Measurements from ENCODE around the gene ZNF304. TPM values are rescaled to one million over a fixed set of nuclear protein-coding genes. Genes with fewer than 3 reads are reported as not detected.

Gene ZNF304
- total and polyA plus RNA-seq, 9 of the 15 experiments (the other 6 are each of a cell fraction or from before 2014, with no cell fraction given), result 0.82 to 5.5 (median 3.6) TPM

GRCh38 chr19:57350877-57351805, at the start of gene ZNF304 (continued):
- TF ChIP-seq RERE (CRISPR knock-in tag; IDR thresholded peaks at IDR 0.05; ENCODE audit: borderline replicate concordance), result no peak
- TF ChIP-seq HMBOX1 (IDR thresholded peaks at IDR 0.05), result no peak
- TF ChIP-seq HBP1 (CRISPR knock-in tag; IDR thresholded peaks at IDR 0.05), result no peak
- no peak for TF ChIP-seq SP2 (IDR thresholded peaks at IDR 0.05; ENCODE audit: extremely low read depth, low read depth, low read length, poor library complexity, severe bottlenecking)
- no peak for TF ChIP-seq NFATC3 (IDR thresholded peaks at IDR 0.05)
- TF ChIP-seq JUNB (CRISPR knock-in tag; conservative IDR thresholded peaks at IDR 0.05), result no peak
- TF ChIP-seq JUN (IDR thresholded peaks at IDR 0.05; ENCODE audit: borderline replicate concordance, low read depth, low read length), result no peak
- TF ChIP-seq JUN (CRISPR knock-in tag; IDR thresholded peaks at IDR 0.05; ENCODE audit: borderline replicate concordance), result no peak
- no peak for TF ChIP-seq ZNF717 (CRISPR knock-in tag; IDR thresholded peaks at IDR 0.05)
- no peak for TF ChIP-seq EZH2 (IDR thresholded peaks at IDR 0.05; ENCODE audit: borderline replicate concordance, low read depth, low read length)
- TF ChIP-seq ZNF764 (CRISPR knock-in tag; IDR thresholded peaks at IDR 0.05; ENCODE audit: low read depth), result no peak
- no peak for TF ChIP-seq ZBTB5 (IDR thresholded peaks at IDR 0.05)
- no peak for TF ChIP-seq IFI16 (CRISPR knock-in tag; IDR thresholded peaks at IDR 0.05)
